Breast epithelium (tissue), 3 donors: ENCODE data around the gene TBL2.

Source experiments
- POLR2A ChIP-seq: fragments of 450-650 bp; IDR thresholded peaks from one replicate; pipeline ENCODE4 v1.6.1; 2016; ENCODE audit warnings: antibody characterized with exemption, mild to moderate bottlenecking, moderate library complexity
- POLR2AphosphoS5 ChIP-seq, 3 donors: sonication (generic); formaldehyde crosslinking; IDR thresholded peaks; one replicate each; pipeline ENCODE4 v1.6.1; 2017; ENCODE audit warnings: antibody characterized with exemption in 3 of 3

DNA sequence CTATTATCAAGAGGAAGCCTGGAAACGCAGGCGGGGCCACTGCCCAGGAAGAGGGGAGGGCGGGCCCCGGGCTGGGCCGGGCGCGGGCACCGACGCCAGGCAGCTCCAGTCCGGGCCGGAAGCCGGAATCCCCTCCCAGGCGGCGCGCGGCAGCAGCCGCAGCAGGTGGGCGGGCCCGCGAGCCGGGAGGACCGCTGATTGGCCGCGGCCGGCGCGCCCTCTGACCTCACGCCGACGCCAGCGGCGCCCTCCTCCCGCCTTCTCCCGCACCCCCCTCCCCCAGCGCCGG is 21.3 kb downstream of the TBL2 start:
- peak in 1 of 3 donors; percentile 7 for TF ChIP-seq POLR2AphosphoS5 (IDR thresholded peaks at IDR 0.05)
- TF ChIP-seq POLR2A = no peak
